Mucosa of descending colon (tissue), 3 donors: ENCODE data around the gene SLC22A13. TPM values are rescaled to one million over a fixed set of nuclear protein-coding genes. Genes with fewer than 3 reads are reported as not detected.

Experiments
- ATAC-seq: fragments of 200-7000 bp; cut with Tn5 transposase; one replicate; pipeline ENCODE4 v1.9.1; 2020; ENCODE audit warnings: mild to moderate bottlenecking, moderate library complexity
- DNase-seq, 3 donors: peaks; one replicate each; pipeline ENCODE4 v3.0.0-alpha.2; 2020
- H3K36me3 ChIP-seq: fragments of 200-600 bp; one replicate; pipeline ENCODE4 v1.8.0; 2021; ENCODE audit warnings: low read depth, mild to moderate bottlenecking
- H3K4me1 ChIP-seq: fragments of 200-600 bp; one replicate; pipeline ENCODE4 v1.8.0; 2021; ENCODE audit warnings: low read depth, mild to moderate bottlenecking
- H3K4me3 ChIP-seq: fragments of 200-600 bp; one replicate; pipeline ENCODE4 v1.8.0; 2021; ENCODE audit warnings: mild to moderate bottlenecking
- H3K9me3 ChIP-seq: fragments of 200-600 bp; one replicate; pipeline ENCODE4 v1.8.0; 2021; ENCODE audit warnings: mild to moderate bottlenecking
- intact Hi-C, 2 donors: fragments of 100-400 bp; cut with DNase I in 1 of 2; cut with micrococcal nuclease in 1 of 2; formaldehyde crosslinking; loops; one replicate each; pipeline versions ENCODE4 v1.11.0 to v1.11.1; 2022; cut with DNase I, micrococcal nuclease
- total RNA-seq, 3 donors: library from RNA; stranded (reverse); fragmentation: NEBNext Ultra II Directional in 2 of 3; extraction: Animal tissue kit (Norgen Biotek cat#: 25700) in 2 of 3; gene quantifications; one replicate each; pipeline versions ENCODE4 v1.2.1 to v1.2.4, GENCODE V29; 2021 to 2023
- TF ChIP-seq, protein P1 (sequence below): fragments of 200-600 bp; IDR thresholded peaks from one replicate; pipeline ENCODE4 v1.8.0; 2022; ENCODE audit warnings: antibody characterized with exemption, mild to moderate bottlenecking
- donor health status: DM: no; HTN: no; CAD: no; lungs with moderate emphysema.
- donor health status: DM: no; HTN: no; CAD: no.
- donor health status: DM: no; HTN: yes; CAD: no.

The SLC22A13 gene
- total RNA-seq, 3 donors from 2014 or later = 0.51 to 0.84 (median 0.70) TPM

- Histone ChIP-seq H3K4me3 (no peak overlapping the region), H3K9me3 (no peaks in the 10 kb centered on the region), H3K36me3 (peaks cover 8% of the 10 kb centered on the region), H3K4me1 (no peaks in the 10 kb centered on the region)
- DNase-seq = no peak
- intact Hi-C loops = no loop called here
- ATAC-seq = no peak
- TF ChIP-seq, protein P1, sequence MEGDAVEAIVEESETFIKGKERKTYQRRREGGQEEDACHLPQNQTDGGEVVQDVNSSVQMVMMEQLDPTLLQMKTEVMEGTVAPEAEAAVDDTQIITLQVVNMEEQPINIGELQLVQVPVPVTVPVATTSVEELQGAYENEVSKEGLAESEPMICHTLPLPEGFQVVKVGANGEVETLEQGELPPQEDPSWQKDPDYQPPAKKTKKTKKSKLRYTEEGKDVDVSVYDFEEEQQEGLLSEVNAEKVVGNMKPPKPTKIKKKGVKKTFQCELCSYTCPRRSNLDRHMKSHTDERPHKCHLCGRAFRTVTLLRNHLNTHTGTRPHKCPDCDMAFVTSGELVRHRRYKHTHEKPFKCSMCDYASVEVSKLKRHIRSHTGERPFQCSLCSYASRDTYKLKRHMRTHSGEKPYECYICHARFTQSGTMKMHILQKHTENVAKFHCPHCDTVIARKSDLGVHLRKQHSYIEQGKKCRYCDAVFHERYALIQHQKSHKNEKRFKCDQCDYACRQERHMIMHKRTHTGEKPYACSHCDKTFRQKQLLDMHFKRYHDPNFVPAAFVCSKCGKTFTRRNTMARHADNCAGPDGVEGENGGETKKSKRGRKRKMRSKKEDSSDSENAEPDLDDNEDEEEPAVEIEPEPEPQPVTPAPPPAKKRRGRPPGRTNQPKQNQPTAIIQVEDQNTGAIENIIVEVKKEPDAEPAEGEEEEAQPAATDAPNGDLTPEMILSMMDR = no peak
Measured at GRCh38 chr3:38255627-38256026, 10.0 kb upstream of the SLC22A13 start.

GRCh38 chr3:38257583-38257982 lies 8.0 kb upstream of the SLC22A13 start:
- intact Hi-C loops = no loop called here
- TF ChIP-seq, protein P1 = no peak
- DNase-seq (no peak), ATAC-seq (no peak)
- no peak overlapping the region for H3K4me3 ChIP-seq
- H3K9me3 ChIP-seq = no peaks in the 10 kb centered on the region
- no peaks in the 10 kb centered on the region for H3K4me1 ChIP-seq
- H3K36me3 ChIP-seq = peaks cover 7% of the 10 kb centered on the region

DNA sequence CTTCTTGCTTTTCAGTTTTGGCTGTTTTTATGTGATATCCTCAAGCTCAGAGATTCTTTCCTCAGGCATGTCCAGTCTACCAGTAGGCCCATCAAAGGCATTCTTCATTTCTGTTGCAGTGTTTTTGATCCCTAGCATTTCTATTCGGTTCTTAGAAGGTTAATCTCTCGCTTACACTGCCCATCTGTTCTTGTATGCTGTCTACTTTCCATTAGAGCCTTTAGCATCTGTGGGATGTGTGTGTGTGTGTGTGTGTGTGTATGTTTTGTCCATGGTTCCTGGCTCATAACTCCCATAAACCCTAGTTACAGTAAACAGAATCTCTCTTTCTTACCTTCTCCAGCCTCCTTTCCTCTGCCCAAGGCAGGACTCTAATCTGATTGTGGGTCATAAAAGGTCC lies 5.1 kb upstream of the SLC22A13 start:
- H3K4me1 ChIP-seq = no peaks in the 10 kb centered on the region
- TF ChIP-seq, protein P1 = no peak
- DNase-seq (peak in 1 of 3 donors; percentile 15), ATAC-seq (no peak)
- H3K9me3 ChIP-seq = no peaks in the 10 kb centered on the region
- H3K36me3 ChIP-seq = no peaks in the 10 kb centered on the region
- H3K4me3 ChIP-seq = no peak overlapping the region
- intact Hi-C loops = no loop called here

DNA sequence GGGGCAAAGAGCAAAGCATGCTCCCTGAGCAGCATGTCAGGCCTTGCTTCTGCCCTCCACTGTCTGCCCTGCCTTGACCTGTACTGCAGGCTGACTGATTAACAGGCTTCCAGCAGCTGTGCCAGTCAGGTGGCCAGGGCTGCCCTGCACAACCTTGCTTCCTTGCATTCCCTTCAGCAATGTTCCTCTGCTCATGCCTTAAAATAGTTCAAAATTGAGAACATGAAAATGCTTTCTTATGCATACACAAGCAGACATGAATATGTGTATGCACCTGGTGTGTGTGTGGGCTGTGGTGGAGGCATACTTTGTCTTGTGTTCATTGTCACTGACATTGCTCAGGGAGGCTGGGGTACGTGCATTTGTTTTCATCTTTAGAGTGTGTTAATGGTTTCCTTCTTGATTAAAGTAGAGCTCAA lies 1.2 kb upstream of the SLC22A13 start:
- Histone ChIP-seq H3K4me1 (no peaks in the 10 kb centered on the region), H3K4me3 (no peak overlapping the region), H3K9me3 (no peaks in the 10 kb centered on the region), H3K36me3 (no peaks in the 10 kb centered on the region)
- DNase-seq (no peak), ATAC-seq (peak; percentile 62)
- TF ChIP-seq, protein P1 = no peak
- intact Hi-C loops = no loop called here

DNA sequence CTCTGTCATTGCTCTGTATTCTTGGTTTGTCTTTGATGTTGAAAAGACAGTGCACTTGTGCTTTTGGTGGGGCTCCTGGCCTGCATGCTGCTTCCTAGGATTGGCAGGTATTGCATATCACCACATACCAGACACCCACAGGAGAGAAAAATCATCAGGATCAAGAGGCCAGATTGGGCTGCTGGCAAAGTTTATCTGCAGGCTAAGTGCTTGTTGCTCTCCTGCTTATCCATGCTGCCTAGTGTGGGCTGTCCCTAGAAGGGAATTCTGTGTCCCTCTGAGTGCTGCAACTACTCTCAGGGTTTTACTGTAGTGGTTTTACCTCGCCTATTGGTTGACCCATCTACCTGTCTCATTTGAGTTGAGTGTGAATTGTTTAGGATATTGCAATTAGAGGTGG lies 833 bp upstream of the SLC22A13 start:
- intact Hi-C loops = no loop called here
- no peak for DNase-seq
- H3K4me3 ChIP-seq = no peak overlapping the region
- no peaks in the 10 kb centered on the region for H3K4me1 ChIP-seq
- TF ChIP-seq, protein P1 = no peak
- H3K9me3 ChIP-seq = no peaks in the 10 kb centered on the region
- ATAC-seq = no peak
- H3K36me3 ChIP-seq = no peaks in the 10 kb centered on the region

DNA sequence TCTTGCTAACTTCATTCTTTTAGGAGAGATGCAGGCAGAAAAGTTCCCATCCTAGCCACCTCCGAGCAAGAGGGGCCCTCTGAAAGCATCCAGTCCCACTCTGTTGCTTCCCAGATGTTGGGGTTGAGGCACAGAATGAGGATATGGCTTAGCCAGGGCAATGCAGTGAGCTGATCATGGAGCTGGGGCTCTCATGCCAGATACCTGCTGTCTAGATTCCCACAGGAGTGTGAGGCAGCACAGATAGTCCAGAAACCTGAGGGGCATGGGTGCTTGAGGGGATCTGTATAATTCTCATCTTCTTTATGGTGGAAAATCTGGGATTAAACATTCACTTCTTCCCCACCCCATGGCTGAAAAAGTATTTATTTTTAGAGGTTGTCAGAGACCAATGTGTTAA lies 1.2 kb downstream of the SLC22A13 start:
- DNase-seq = no peak
- Histone ChIP-seq H3K9me3 (no peaks in the 10 kb centered on the region), H3K36me3 (no peaks in the 10 kb centered on the region), H3K4me3 (no peak overlapping the region), H3K4me1 (no peaks in the 10 kb centered on the region)
- TF ChIP-seq, protein P1 = no peak
- ATAC-seq = no peak
- intact Hi-C loops = no loop called here
